Mucosa of descending colon (tissue), 3 donors: ENCODE data around the gene PIK3R2. TPM values are rescaled to one million over a fixed set of nuclear protein-coding genes. Genes with fewer than 3 reads are reported as not detected.

ENCODE experiments used
- ATAC-seq: fragments of 200-7000 bp; cut with Tn5 transposase; one replicate; pipeline ENCODE4 v1.9.1; 2020; ENCODE audit warnings: mild to moderate bottlenecking, moderate library complexity
- DNase-seq, 3 donors: peaks; one replicate each; pipeline ENCODE4 v3.0.0-alpha.2; 2020
- H3K36me3 ChIP-seq: fragments of 200-600 bp; one replicate; pipeline ENCODE4 v1.8.0; 2021; ENCODE audit warnings: low read depth, mild to moderate bottlenecking
- H3K4me1 ChIP-seq: fragments of 200-600 bp; one replicate; pipeline ENCODE4 v1.8.0; 2021; ENCODE audit warnings: low read depth, mild to moderate bottlenecking
- H3K4me3 ChIP-seq: fragments of 200-600 bp; one replicate; pipeline ENCODE4 v1.8.0; 2021; ENCODE audit warnings: mild to moderate bottlenecking
- H3K9me3 ChIP-seq: fragments of 200-600 bp; one replicate; pipeline ENCODE4 v1.8.0; 2021; ENCODE audit warnings: mild to moderate bottlenecking
- intact Hi-C, 2 donors: fragments of 100-400 bp; cut with DNase I in 1 of 2; cut with micrococcal nuclease in 1 of 2; formaldehyde crosslinking; loops; one replicate each; pipeline versions ENCODE4 v1.11.0 to v1.11.1; 2022; cut with DNase I, micrococcal nuclease
- total RNA-seq, 3 donors: library from RNA; stranded (reverse); fragmentation: NEBNext Ultra II Directional in 2 of 3; extraction: Animal tissue kit (Norgen Biotek cat#: 25700) in 2 of 3; gene quantifications; one replicate each; pipeline versions ENCODE4 v1.2.1 to v1.2.4, GENCODE V29; 2021 to 2023
- TF ChIP-seq, protein P1 (sequence below): fragments of 200-600 bp; IDR thresholded peaks from one replicate; pipeline ENCODE4 v1.8.0; 2022; ENCODE audit warnings: antibody characterized with exemption, mild to moderate bottlenecking
- donor health status: DM: no; HTN: no; CAD: no; lungs with moderate emphysema.
- donor health status: DM: no; HTN: no; CAD: no.
- donor health status: DM: no; HTN: yes; CAD: no.

PIK3R2 gene
- total RNA-seq, 3 donors from 2014 or later, result 31.6 to 40.0 (median 35.2) TPM

DNA sequence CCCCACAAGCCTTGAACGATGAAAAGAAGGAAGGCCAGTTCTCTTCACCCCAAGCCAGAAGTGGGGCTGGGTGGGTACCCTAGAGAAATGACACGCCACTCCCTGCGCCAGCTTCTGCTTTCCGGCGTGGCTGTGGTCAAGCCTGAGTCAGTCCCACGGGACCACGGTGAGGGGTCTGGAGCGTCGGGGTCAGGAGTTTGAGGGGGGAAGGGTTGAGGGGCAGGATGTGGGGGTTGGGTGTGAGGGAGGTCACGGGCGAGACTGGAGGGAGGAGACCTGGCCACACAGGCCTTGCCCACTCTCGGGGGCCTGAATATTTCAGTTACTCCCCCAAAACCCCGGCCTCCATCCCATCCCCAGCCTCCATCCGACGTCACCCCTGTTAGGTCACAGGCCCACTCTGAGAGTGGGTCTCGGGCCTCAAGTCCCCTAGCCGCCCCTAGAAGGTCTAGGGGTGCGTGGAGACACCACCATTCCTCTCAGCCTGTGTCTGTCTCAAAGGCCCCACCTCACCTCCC, 20.1 kb downstream of the PIK3R2 start:
- intact Hi-C loops, result no loop called here
- Histone ChIP-seq H3K4me3 (no peak overlapping the region), H3K9me3 (no peaks in the 10 kb centered on the region), H3K36me3 (no peaks in the 10 kb centered on the region), H3K4me1 (peaks cover 6% of the 10 kb centered on the region)
- TF ChIP-seq, protein P1, sequence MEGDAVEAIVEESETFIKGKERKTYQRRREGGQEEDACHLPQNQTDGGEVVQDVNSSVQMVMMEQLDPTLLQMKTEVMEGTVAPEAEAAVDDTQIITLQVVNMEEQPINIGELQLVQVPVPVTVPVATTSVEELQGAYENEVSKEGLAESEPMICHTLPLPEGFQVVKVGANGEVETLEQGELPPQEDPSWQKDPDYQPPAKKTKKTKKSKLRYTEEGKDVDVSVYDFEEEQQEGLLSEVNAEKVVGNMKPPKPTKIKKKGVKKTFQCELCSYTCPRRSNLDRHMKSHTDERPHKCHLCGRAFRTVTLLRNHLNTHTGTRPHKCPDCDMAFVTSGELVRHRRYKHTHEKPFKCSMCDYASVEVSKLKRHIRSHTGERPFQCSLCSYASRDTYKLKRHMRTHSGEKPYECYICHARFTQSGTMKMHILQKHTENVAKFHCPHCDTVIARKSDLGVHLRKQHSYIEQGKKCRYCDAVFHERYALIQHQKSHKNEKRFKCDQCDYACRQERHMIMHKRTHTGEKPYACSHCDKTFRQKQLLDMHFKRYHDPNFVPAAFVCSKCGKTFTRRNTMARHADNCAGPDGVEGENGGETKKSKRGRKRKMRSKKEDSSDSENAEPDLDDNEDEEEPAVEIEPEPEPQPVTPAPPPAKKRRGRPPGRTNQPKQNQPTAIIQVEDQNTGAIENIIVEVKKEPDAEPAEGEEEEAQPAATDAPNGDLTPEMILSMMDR, result no peak
- peak; percentile 54 to 87 (median 64) for DNase-seq
- ATAC-seq, result peak; percentile 16

DNA sequence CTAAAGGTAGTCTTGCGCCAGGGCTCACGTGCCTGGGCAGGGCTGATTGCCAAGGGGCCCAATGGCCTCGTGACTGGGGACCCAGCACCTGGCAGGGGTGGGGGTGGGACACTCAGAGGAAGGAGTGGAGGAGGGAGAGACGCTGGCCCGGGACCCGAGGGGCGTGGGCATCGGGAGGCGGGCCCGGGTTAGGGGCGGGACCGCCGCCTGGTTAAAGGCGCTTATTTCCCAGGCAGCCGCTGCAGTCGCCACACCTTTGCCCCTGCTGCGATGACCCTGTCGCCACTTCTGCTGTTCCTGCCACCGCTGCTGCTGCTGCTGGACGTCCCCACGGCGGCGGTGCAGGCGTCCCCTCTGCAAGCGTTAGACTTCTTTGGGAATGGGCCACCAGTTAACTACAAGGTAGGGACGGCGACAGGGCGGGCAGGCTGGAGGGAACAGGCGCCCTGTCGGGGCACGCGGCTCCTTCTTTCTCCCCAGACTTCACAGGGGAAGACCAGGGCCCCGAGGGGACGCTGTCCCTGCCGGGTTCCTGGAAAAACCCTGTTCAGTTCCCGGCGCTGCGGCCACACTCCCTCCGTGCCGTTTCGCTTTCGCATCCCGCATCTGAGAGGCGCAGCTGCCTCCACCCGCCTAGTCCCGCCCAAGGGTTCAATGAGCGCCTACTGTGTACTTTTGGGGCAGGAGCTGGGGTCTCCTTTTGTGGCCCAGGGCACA, 20.8 kb downstream of the PIK3R2 start, which contains the start of gene IFI30:
IFI30 (plus strand) TSS at position 242 of the 717 bp plus-strand sequence; CDS start at position 271, 29 bp downstream.
- Histone ChIP-seq H3K4me1 (peaks cover 6% of the 10 kb centered on the region), H3K36me3 (no peaks in the 10 kb centered on the region), H3K4me3 (peak within 1 kb of the TSS; percentile 15), H3K9me3 (no peaks in the 10 kb centered on the region)
- ATAC-seq, result peak; percentile 83
- TF ChIP-seq, protein P1, result no peak
- peak; percentile 83 to 93 (median 87) for DNase-seq
- intact Hi-C loops, result no loop called here

DNA sequence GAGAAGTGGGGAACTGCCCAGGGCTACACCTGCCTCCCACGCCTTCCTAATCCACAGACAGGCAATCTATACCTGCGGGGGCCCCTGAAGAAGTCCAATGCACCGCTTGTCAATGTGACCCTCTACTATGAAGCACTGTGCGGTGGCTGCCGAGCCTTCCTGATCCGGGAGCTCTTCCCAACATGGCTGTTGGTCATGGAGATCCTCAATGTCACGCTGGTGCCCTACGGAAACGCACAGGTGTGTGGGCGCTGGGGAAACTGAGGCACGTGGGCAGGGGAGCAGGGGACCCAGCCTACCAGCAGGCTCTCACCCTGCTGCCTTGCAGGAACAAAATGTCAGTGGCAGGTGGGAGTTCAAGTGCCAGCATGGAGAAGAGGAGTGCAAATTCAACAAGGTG, 22.0 kb downstream of the PIK3R2 start:
- DNase-seq (peak in 1 of 3 donors; percentile 7), ATAC-seq (no peak)
- intact Hi-C loops, result no loop called here
- peaks cover 6% of the 10 kb centered on the region for H3K4me1 ChIP-seq
- no peaks in the 10 kb centered on the region for H3K36me3 ChIP-seq
- no peak overlapping the region for H3K4me3 ChIP-seq
- TF ChIP-seq, protein P1, result no peak
- H3K9me3 ChIP-seq, result no peaks in the 10 kb centered on the region

DNA sequence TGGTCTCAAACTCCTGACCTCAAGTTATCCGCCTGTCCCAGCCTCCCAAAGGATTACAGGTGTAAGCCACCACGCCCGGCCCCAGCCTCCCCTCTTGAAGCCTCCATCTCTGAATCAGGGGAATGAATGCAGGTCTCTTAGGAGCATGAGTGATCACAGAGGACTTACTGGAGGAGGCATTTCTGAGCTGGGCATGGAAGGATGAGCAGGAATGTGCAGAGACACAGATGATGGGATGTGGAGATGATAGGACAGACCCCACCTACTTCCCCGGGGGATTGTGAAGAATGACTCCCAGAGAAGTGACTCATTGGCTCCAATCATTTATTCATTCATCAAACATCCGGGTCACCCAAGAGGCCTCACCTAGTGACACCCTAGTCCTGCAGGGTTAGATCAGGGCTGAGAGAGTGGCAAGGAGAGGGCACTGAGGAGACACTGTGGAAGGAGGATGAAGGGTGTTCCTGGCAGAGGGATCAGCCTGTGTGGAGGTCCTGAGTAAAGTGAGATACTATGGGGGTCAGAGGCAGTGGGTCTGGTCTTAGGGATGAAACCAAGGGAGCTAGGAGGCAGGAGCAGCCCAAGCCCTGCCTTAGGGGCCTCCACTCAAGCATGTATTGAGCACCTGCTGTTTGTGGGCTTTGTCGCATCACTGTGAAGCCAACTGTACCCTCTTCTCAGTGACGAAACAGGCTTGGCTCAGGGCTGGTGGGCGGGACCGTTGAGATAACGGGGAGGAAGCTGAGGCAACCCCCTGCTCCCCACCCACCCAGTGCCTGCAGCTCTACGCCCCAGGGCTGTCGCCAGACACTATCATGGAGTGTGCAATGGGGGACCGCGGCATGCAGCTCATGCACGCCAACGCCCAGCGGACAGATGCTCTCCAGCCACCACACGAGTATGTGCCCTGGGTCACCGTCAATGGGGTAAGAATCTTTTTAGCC, 23.7 kb downstream of the PIK3R2 start:
- no peaks in the 10 kb centered on the region for H3K36me3 ChIP-seq
- peaks cover 6% of the 10 kb centered on the region for H3K4me1 ChIP-seq
- intact Hi-C loops, result no loop called here
- no peak for ATAC-seq
- H3K4me3 ChIP-seq, result no peak overlapping the region
- TF ChIP-seq, protein P1, result no peak
- peak in 1 of 3 donors; percentile 2 for DNase-seq
- no peaks in the 10 kb centered on the region for H3K9me3 ChIP-seq

DNA sequence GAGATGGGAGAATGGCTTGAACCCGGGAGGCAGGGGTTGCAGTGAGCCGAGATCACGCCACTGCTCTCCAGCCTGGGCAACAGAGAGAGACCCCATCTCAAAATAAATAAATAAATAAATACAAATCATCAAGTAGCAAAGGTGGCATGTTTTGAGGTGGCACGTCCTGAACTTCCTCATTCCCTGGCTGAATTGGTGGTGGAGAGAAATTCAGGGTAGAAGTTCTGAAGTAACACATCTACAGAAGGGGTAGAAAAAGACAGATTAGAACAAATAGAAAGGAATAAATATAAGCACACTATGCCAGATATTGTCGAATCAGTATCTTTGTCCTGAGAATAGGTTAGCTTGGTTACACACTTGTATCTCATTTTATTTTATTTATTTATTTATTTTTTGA, 27.0 kb downstream of the PIK3R2 start:
- intact Hi-C loops, result no loop called here
- ATAC-seq (no peak), DNase-seq (peak in 1 of 3 donors; percentile 1)
- TF ChIP-seq, protein P1, result no peak
- Histone ChIP-seq H3K36me3 (no peaks in the 10 kb centered on the region), H3K9me3 (no peaks in the 10 kb centered on the region), H3K4me1 (peaks cover 6% of the 10 kb centered on the region), H3K4me3 (no peak overlapping the region)
